EH (cell line): ENCODE data around the gene TMEM181.
A peak's percentile ranks its signal among the peaks of the same experiment; 100 is the strongest.
"Not testable (repeated sequence)": the region's sequence is repeated elsewhere in the genome, so short reads cannot be mapped to it uniquely, and the experiment has no call there.

ENCODE experiments used
- DNase-seq: peaks from one replicate; pipeline ENCODE4 v3.0.0-alpha.2; 2015; ENCODE audit warnings: low read depth

The TMEM181 gene

GRCh38 chr6:158660333-158660754 lies 100.5 kb downstream of the TMEM181 start:
- no peak for DNase-seq

DNA sequence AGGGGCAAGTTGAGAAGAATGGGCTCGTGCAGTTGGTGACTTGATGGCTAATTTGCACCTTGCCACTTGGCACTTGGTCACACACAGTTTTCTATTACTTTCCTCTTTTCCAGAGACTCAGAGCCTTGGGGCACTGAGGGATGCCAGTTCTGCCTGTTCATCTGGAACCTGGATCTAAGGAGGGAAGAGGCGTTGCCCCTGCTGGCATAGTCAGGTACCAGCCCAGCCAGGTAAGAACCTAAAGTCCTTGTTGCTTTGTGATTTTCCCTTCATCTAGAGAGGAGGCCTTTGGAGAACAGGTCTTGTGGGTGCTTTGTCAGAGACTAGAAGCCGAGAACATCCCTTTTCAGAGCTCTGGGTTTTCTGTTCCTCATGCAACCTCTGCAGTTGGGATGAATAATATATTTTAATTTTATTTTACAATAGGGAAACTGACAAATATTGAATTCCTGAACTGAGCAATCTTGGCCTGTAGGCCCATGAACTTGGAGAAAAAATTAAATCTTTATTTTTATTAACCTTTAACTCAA lies 101.3 kb downstream of the TMEM181 start:
- DNase-seq = no peak

DNA sequence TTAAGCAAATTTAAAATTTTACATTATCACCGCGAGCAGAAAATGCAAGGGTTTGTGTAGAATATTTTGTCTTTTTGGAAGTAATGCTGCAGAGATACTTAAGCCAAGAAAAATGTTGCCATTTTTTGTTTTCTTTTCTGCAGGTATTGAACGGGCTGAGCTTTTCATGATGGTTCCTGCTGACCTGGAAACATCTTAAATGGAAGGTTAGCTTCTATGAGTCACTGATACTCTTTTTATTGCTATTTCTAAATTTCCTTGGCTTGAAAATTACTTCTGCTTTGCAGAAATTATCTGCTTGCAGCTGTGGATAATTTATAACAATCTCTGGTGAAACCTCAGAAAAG lies 102.7 kb downstream of the TMEM181 start:
- DNase-seq = no peak

GRCh38 chr6:158662954-158663624 lies 103.2 kb downstream of the TMEM181 start:
- DNase-seq = peak; percentile 37

GRCh38 chr6:158663625-158664165 lies 103.8 kb downstream of the TMEM181 start:
- DNase-seq = no peak

- DNase-seq = no peak
These were observed 105.4 kb downstream of the TMEM181 start for GRCh38 chr6:158665332-158665731.

- DNase-seq = peak; percentile 54
These were observed 106.9 kb downstream of the TMEM181 start for GRCh38 chr6:158666628-158667359.

GRCh38 chr6:158667360-158667981 lies 107.6 kb downstream of the TMEM181 start:
- no peak for DNase-seq

GRCh38 chr6:158668707-158669103 lies 108.8 kb downstream of the TMEM181 start:
- DNase-seq = no peak

DNA sequence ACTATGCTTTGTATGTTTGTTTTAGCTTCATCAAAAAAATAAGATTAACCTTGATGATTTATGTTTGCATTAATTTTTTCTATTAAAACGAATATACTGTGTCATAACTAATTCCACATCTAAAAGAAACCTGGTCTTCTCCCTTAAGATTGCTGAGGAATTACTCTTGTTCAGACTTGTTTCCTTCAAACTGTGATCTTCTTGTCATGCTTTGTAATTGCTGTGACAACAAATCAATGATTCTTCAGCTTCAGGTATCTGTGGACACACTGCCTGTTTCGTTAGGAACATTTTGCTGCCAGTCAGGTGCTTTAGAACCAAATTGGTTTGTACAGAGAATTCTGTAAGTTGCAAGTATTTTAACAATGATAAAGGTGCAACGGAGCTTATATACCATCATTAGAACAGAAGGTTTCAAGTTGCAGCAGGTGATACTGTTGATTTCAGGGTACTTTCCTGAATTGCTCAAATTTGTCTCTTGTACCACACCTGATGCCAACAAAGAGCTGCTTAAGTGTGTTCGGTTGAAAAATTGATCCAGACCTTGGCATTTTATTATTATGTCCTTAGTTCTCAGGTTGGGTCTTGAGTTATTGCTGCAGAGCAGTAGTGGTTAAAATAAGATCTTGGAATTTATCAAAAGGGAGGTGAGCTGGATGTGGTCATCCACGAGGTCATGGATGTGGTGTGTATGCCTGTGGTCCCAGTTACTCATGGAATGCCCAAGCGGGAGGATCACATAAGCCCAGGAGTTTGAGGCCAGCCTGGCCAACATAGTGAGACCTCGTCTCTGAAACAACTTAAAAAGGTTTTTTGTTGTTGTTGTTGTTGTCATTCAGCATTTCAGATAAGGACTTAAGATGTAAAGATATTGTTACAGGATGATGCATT lies 109.5 kb downstream of the TMEM181 start:
- peak; percentile 31 for DNase-seq

DNA sequence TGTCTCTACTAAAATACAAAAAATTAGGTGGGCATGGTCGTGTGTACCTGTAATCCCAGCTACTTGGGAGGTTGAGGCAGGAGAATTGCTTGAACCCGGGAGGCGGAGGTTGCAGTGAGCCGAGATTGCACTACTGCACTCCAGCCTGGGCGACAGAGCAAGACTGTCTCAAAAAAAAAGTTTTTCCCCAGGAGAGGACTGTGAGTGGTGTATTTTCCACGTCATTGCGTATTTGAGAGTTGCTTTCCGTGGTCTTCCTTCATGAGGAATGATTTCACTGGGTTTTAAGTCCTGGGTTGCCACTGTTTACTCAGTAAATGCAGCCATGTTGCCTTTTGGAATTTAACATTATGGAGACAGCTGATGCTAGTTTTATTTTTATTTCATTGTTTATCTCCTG lies 112.2 kb downstream of the TMEM181 start:
- not testable (repeated sequence) for DNase-seq

DNA sequence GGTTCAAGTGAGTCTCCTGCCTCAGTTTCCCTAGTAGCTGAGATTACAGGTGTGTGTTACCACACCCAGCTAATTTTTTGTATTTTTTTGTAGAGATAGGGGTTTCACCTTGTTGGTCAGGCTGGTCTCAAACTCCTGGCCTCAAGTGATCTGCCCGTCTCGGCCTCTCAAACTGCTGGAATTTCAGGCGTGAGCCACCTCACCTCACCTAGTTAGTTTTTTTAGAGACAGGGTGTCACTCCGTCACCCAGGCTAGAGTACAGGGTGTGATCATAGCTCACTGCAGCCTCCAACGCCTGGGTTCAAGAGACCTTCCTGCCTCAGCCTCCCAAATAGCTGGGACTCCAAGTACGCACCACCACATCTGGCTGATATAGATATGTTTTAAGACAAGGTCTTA lies 112.8 kb downstream of the TMEM181 start:
- no peak for DNase-seq

DNA sequence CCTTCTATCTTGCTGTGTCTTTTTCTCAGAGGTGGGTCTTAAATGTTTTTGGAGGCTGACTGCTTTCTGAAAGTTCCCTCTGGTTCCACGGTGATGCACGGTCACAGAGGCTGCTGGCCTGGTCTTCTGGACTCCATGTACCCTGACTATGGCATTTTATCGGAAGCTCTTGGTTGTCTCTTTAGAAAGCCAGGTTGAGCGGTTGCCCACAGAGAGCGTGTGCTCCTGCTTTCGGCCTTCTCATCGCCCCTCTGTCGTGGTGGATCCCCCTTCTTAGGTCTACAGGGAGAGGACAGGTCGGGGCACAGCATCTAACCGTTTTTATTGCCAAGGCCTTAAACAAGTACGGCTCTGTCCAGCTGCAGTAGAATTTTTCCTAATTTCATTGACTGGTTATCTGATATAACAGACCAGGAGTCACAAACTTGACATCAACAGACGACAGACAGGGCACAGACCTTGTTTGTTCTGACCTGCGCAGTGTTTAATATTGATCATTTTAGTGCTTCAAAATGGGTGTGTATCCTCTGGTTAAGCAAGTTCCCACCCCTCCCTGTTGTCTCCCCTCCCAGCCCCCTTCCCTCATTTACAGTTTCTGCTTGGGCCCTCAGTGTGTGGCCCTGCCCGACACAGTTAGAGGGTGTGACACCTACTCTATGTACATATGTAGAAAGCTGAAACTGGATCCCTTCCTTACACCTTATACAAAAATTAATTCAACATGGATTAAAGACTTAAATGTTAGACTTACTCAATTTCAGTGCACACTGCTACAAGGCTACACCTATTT lies 114.6 kb downstream of the TMEM181 start:
- no peak for DNase-seq

- not testable (repeated sequence) for DNase-seq
These were observed 117.2 kb downstream of the TMEM181 start for GRCh38 chr6:158677094-158677493.

DNA sequence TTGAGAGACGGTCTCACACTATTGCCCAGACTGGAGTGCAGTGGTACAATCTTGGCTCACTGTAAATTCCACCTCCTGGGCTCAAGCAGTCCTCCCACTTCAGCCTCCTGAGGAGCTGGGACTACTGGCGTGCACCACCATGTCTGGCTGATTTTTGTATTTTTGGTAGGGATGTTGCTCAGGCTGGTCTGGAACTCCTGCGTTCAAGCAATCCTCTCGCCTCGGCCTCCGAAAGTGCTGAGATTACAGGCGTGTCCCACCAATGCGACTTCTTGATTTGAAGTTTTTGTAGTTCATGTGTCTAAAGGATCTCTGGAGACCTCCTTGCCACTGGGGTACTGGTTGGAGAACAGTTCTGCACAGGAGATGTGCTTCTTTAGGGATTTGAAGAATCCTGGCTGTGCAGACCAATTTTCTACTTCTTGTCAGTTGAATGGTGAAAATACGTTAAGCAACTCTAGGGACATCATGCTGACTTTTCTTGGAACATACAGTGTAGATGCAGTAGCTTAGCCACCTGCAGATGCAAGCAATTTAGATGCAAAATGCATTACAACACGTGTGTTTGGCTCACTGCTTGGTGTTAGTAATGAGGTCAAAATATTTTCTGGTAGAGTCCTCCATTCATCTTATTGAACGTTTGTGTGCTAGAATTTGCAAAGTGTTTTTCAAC lies 118.2 kb downstream of the TMEM181 start:
- DNase-seq = no peak

DNA sequence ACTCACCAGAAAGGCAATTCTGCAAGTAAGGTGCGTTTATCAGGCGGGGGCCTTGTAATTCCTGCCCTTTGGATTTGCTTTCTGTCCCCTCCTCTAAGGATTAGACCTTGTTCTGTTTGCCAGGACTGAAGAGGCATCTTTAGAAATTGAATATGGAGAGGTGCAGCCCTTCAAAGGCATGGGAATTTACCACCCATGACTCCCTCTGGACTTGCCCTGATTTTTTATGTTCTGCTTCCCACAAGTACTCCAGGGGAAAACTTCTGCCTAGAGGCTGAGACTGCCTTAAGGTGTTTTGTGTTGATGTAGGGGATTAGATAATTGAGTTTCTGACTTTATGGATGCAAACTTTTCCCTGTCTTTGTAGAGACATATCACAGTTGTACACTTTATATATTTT lies 120.1 kb downstream of the TMEM181 start:
- no peak for DNase-seq

GRCh38 chr6:158680481-158680880 lies 120.6 kb downstream of the TMEM181 start:
- DNase-seq = no peak

DNA sequence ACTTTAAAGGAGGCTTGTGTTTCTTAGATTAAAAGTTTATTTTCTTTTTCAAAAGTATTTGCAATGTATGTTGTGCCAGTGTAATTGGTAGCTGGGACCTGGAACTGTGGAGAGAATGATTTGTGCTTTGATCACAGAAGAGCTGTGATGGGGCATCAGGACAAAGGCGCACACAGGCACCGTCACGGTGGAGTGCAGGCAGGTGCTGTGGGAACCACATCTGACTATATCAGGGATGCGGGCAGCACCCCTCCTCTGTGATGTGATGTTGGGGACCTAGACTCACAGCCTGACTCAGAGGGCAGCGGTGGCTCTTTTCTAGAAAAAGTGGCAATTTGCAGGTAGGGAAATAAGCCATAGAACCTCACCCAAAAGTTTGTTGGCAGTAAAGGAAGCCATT lies 124.4 kb downstream of the TMEM181 start:
- no peak for DNase-seq

DNA sequence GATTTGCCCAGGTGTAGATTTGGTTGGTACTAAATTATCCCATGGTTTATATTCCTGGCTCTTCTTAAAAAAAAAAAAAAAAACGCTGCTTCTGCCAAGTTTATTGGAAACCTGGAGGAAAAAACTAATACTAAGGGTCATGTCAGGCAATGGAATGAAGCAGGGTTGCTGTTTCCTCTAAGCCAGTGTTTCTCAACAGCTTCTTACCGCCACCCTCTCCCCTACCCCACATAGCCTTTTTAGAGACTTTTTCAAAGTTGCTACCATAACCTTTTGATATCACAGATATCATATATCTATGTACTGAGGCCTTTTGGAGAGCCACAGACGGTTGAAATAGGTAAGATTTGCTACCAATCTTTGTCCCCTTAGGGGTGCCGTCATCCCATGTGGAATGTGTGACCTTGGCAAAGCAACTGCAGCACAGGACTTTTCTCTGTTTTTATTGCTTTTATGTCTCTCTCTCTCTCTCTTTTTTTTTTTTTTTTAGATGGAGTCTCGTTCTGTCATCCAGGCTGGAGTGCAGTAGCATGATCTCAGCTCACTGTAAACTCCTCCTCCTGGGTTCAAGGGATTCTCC lies 124.9 kb downstream of the TMEM181 start:
- no peak for DNase-seq
